HG02642 (cell line): ENCODE data around the gene RAB29.

Source experiments
- ATAC-seq: cut with Tn5 transposase; IDR thresholded peaks from one replicate; pipeline ENCODE4 v1.9.1; 2021; ENCODE audit warnings: mild to moderate bottlenecking; ENCODE audit not compliant: unreplicated experiment, poor library complexity

Gene RAB29

GRCh38 chr1:205775015-205775716 lies at the start of gene RAB29:
RAB29 (minus strand) TSS chr1:205775482; CDS start chr1:205774956, 526 bp downstream.
- peak; percentile 86 for ATAC-seq

- ATAC-seq = no peak
These were observed 48.9 kb upstream of the RAB29 start for GRCh38 chr1:205824180-205824579.

- peak; percentile 54 for ATAC-seq
These were observed 48.0 kb upstream of the RAB29 start for GRCh38 chr1:205823260-205823659.

- ATAC-seq = no peak
These were observed 47.1 kb upstream of the RAB29 start for GRCh38 chr1:205822397-205822796.

GRCh38 chr1:205817988-205818387 lies 42.7 kb upstream of the RAB29 start:
- no peak for ATAC-seq

GRCh38 chr1:205817364-205817763 lies 42.1 kb upstream of the RAB29 start:
- ATAC-seq = no peak

- no peak for ATAC-seq
These were observed 38.4 kb upstream of the RAB29 start for GRCh38 chr1:205813755-205814058.

- ATAC-seq = peak; percentile 90
These were observed 37.8 kb upstream of the RAB29 start, which contains the start of gene SLC41A1 for GRCh38 chr1:205812878-205813754. SLC41A1 (minus strand) TSS chr1:205813198; CDS start chr1:205810441, 2,757 bp downstream.

GRCh38 chr1:205812271-205812877 lies 37.1 kb upstream of the RAB29 start:
- no peak for ATAC-seq

- ATAC-seq = no peak
These were observed 36.4 kb upstream of the RAB29 start for GRCh38 chr1:205811660-205812059.

- ATAC-seq = no peak
These were observed 35.3 kb upstream of the RAB29 start for GRCh38 chr1:205810448-205811157.

- ATAC-seq = no peak
These were observed 34.7 kb upstream of the RAB29 start for GRCh38 chr1:205809942-205810345.

GRCh38 chr1:205809469-205809868 lies 34.2 kb upstream of the RAB29 start:
- no peak for ATAC-seq

- ATAC-seq = no peak
These were observed 29.9 kb upstream of the RAB29 start for GRCh38 chr1:205805082-205805711.

- no peak for ATAC-seq
These were observed 29.3 kb upstream of the RAB29 start for GRCh38 chr1:205804605-205805004.

GRCh38 chr1:205803986-205804385 lies 28.7 kb upstream of the RAB29 start:
- ATAC-seq = no peak

- ATAC-seq = no peak
These were observed 26.8 kb upstream of the RAB29 start for GRCh38 chr1:205802060-205802459.

- ATAC-seq = no peak
These were observed 25.9 kb upstream of the RAB29 start for GRCh38 chr1:205800981-205801703.

- no peak for ATAC-seq
These were observed 25.1 kb upstream of the RAB29 start for GRCh38 chr1:205800427-205800826.
